AG08395 (cell line): Measurements from ENCODE around the gene TCF19.

Source experiments
- DNase-seq: peaks from one replicate; pipeline ENCODE4 v3.0.0; 2012; ENCODE audit warnings: mixed read lengths, low spot score

Gene TCF19, protein sequence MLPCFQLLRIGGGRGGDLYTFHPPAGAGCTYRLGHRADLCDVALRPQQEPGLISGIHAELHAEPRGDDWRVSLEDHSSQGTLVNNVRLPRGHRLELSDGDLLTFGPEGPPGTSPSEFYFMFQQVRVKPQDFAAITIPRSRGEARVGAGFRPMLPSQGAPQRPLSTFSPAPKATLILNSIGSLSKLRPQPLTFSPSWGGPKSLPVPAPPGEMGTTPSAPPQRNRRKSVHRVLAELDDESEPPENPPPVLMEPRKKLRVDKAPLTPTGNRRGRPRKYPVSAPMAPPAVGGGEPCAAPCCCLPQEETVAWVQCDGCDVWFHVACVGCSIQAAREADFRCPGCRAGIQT

DNA sequence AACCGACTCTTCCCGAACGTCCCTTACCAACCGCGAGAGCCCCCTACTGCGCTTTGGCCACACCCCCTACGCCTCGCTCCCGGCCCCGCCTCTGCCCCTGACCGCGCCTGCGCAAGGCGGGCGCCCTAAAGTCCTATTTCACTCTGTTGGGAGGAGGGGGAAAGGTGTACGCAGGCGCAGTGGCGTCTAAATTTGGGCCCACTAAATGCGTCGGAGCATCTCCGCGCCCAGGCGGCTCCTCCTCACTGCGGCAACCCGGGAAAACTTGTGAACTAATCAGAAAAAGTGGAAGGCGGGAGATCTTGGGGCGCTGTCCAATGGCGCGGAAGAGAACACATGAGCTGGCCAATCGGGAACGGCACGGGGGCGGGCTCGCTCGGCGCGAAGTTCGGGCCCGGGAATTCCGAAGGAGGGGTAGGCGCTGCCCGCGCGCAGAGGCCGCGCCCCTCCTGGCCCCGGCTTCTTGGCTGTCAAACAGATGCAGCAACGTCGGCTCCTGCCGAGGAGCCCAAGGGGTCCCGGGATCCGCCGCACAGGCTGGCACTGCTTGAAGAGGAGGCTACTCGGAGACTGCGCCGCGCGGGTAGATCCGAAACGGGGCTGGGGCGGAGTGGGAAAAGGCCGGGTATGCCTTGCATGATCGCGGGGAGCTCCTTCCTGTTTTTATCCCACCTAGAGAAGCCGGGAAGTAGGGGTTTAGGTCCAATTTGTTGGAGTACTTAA lies at the start of gene TCF19:
TSS of gene TCF19 (plus strand) at position 450 of the 723 bp plus-strand sequence. CDS start 881 bp downstream, outside the sequence.
- peak; percentile 100 for DNase-seq

DNA sequence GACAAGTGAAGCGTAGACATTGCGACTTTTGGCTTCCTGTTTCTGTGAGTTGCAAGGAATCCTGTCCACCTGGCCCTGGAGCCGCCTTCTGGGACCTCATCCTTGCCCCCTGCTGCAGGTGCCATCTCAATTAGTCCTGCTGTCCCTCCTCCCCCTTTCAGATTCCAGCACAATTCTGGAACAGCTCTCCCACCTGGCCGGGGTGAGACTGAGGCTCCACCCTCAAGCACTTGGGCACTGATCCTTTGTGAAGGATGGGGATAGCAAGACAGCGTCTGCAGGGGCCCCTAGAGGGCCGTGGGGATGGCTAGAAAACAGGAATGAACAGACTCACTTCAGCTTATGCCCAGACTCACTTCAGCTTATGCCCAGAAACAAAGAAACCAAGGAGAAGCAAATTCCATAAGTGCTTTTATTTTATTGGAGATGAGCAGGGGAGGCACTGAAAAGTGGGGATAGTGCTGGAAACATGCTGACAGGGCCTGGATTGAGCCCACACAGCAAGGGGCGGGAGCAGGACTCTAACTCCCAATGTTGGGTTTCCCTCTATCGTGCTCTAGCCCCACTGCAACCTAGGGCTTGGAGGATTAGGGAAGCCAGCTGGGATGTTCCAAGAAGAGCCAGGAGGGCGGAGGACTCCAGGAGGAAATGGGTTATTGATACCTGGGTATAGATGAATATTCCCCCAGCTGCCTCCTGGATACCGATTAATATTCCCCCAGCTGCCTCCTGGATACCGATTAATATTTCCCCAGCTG lies 47.4 kb upstream of the TCF19 start:
- DNase-seq: no peak

DNA sequence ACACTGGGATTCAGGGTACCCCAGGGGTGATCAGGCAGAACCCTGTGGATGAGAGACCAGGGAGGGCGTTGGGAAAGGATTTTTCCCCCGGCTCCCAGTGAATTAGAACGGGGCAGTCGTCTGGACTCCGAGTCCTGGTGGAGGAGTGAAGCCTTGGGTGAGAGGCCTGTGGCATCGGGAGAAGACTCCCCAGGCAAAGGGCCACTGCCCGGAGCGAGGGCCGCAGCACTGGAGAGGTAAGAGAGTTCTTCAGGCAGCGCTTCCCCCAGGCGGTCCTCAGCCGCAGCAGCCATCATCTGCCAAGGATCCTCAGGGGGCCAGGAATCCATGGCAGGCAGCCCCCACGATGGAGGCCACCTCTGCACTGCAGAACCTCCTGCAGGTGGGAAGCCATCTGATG lies 46.7 kb upstream of the TCF19 start:
- DNase-seq: no peak

DNA sequence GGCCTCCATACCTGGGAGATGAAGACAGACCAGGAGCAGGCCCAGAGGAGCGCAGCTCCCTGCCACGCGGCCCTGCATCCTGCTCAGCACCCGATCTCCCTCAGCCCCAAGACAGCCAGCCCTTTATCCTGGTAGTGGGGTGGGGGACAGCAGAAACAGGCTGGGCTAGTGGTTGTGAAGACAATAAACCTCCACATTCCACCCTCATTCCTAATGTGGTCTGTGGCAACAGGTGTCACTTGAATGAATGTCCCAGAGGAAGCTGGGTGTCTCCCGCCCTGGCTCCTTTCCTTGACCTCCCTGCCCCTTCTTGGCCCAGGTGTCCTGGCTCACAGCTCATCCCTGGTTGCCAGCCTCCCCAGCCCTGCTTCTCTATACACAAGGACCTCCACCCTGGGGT lies 45.9 kb upstream of the TCF19 start, which contains the start of gene C6orf15:
TSS of gene C6orf15 (minus strand) at position 98 of the 400 bp plus-strand sequence. CDS start at position 78, 20 bp downstream.
- DNase-seq: no peak

DNA sequence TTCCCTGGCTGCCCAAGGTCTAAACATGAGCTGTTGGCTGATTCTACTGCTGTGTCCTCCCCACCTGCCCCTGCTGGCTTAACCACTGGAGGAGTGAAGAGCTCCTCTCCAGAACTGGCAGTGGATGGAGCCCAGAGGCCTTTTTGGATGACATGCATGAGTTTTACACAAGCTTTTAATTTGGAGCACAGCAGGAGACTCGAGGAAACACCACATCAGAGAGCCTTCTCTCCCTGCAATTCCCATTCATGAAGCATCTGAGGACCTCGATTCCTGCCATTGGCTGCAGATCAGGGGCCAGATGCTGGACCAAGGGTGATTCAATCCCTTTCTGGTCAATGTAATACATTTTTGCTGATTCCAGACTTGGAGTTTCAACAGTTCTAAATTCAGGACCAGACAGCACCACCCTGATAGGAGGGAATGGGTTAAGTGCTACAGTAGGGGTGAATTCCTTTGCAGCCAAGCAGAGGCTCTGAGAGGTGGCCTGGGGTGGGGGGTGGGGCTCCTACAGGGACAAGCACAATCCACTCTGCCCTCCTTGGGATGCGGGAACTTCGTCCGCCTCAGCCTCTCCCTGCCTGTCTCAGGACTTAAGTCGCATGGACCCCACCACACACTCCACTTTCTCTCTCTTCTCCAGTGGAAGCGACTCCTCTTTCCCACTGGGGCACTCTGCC lies 44.4 kb upstream of the TCF19 start:
- DNase-seq: peak; percentile 73

DNA sequence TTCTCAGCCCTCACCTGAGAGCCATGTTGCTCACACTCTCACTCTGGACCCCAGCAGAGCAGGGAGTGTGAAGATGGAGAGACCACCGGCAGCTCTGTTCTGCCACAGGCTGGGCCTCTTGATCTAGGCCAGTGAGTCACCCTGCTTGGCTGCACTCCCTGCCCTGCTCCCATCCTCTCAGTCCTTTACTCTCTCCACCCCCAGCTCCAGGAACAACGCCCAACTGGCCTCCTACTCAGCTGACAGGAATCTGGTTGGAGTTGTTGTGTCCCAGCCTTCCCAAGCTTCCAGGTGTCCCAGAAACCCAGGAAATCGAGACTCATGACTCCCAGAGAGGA lies 43.9 kb upstream of the TCF19 start, which contains the start of gene PSORS1C1:
TSS of gene PSORS1C1 (plus strand) at position 260 of the 338 bp plus-strand sequence. CDS start 14,833 bp downstream, outside the sequence.
- DNase-seq: peak; percentile 97

DNA sequence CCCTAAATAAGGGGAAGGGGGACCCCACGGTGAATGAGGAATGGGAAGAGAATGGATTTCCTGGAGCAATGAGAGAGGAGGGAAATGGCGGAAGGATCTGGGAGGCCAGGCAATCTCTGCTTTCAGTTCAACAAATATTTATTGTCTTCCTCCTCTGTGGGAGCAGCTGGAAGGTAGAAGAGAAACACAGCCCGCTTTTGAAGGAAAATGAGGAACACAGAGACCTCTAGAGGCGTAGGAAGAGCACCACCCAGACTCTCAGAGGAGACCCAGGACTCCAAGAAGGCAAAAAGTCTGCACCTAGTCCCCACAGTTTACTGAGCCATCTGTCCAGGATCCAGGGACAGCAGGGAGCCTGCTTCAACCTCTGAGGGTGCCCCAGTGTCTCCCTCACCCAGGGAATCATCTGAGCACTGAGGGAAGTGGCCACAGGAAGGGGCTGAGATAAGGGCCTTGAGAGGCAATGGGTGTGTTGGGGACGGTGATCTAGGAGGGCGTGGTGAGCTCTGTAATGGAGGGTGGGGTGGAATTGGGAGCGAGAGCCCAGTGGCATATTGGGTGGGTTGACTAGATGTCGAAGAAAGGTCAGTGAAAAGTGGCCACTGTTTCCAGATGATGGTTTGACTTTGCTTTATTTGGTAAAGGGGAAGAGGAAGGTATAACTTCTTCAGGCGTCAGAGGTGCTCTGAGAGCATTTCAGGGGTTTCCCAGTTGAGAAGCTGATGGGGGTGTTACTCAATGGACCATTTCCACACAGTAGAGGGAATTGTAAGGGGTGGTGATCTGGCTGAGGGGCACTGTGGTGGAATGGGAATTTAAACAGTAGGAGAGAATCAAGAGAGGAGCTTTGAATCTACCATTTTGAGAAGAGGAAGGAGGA lies 43.2 kb upstream of the TCF19 start:
- peak; percentile 55 for DNase-seq

DNA sequence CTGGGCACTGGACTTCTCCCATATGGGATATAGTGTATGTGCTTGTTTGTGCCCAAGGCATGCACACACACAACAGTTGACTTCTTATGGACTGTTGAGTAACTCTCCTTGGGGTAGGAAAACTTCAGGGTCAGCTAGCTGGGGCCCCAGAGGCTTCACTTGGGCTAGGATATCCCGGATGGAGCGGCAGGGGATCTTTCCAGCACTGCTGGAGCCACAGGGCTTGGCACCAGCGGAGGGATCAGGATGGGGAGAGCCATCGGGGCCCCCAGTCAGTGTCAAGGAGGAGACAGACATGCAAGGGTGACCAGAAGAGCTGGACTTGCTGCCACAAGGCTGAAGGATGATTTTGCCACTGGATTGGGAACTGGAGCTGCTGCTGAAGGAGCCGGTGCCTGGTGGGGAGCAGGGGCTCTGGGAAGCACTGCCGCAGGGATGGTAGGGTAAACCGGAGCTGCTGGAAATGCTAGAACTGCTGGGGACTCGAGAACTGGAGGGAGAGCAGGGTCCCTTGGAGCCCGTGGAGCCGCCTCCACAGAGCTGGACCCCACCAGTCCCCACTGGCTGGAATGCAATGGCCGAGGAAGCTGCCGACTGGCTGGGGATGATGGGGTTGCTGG lies 42.3 kb upstream of the TCF19 start:
- DNase-seq: no peak

DNA sequence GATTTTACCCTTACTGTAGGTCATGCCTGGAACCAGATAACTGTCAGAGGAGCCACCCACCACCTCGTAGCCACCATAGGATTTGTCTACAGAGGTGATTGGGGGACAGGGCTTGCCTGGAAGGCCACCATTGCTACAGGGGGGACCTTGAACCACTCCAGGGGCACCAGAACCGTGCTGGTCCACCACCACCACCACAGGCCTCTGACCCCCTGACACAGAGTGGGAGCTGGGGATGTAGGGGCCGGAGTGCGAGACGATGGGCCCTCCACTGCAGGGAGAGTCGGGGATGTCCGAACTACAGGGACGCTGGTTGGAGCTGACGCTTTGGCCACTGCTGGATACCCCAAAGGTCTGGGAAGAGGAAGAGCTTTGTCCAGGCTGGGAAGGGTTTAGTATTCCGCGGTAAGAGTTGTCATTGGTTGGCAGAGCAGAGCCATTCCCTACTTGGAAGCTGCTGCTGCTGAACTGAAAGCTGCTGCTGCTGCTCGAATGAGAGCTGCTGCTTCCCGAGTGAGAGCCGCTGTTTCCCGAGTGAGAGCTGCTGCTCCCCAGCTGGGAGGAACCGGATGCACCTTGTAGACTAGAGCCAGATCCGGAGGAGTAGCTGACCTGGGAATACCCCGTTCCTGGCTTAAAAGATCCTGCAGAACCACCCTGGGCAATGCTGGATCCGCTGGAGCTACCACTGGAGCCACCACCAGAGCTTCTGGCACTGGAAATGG lies 41.6 kb upstream of the TCF19 start:
- DNase-seq: peak; percentile 41

DNA sequence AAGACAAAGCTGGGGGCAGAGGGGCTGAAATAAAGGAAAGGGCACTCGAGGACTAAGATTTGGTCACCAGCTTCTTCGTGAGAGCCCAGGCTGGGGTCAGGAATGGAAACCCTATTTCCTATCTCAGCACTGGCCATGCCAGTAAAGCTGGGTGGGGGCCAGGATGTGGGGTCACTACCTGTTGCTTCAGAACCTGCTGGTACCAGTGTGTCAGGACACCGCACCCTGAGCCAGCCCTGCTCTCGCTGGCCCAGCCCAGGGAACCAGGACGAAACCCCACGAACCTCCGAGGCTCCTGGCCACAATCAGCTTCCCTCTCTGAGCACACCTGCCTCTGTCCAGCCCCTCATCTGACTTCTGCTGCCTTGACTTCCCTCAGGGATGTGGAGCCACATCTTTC lies 40.2 kb upstream of the TCF19 start:
- no peak for DNase-seq

DNA sequence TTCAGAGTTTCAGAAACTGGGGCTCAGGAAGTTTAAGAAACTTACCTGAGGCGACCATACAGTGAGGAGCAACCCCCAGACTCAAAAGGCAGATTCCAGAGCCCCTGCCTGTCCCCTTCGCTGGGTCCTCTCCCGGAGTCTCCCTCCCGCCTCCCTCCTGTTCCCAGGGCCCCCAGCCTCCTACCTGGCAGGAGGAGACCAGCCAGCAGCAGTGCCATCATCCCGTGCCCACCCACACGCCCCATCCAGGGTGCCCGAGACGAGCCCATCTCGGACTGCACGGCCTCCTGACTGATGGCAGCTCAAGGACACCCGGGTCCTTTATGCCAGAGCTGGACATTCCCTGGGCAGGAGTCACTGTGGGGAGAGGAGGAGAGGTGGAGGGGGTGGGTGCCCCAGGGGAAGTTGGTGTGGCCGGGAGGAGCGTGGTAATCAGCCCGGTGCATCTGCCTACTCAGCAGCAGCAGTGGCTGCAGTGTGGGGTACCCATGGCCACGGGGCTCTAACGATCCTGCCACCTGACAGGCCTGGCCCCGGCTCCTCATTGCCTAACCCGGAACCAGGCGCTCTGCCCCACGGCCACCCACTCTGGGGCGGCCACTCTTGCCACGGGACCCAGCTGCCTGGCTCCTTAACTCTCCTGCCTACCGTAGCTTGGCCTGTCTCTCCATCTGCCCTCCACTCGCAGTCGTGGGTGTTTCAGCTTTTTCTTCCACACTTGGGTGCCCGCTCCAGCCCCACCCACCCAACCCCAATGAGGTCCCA lies 38.1 kb upstream of the TCF19 start, which contains the start of gene CDSN:
TSS of gene CDSN (minus strand) at position 296 of the 765 bp plus-strand sequence. CDS start at position 269, 27 bp downstream.
- DNase-seq: no peak

DNA sequence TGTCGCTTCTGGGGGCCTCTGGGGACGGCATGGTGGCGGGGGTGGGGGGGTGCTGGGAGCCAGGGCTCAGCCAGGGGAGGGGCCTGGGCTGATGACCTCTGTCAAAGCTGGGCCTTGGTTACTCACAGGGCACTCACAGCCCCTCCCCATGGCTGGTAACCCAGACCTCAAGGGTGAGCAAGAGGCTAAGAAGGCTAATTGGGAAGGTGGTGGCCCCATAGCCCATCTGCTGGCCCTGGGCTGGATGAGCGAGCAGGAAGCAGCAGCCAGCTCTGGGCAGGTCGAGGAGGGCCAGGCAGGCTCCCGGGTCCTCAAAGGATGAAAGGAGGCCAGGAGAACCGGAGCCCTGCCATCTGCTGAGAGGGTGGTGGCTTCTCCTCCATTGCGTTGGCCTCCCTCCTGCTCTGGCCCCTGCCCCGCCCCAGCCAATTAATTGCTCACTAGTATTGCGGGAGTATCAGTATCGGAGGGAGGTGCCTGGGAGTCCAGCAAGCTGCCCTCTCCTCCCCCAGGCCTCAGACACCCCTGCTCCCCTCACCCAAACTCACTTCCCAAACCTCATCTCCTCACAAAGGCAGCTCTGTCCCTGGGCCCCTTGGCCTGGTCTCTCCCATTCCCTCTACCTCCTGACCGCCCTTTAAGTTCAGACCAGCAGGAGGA lies 37.1 kb upstream of the TCF19 start:
- no peak for DNase-seq

DNA sequence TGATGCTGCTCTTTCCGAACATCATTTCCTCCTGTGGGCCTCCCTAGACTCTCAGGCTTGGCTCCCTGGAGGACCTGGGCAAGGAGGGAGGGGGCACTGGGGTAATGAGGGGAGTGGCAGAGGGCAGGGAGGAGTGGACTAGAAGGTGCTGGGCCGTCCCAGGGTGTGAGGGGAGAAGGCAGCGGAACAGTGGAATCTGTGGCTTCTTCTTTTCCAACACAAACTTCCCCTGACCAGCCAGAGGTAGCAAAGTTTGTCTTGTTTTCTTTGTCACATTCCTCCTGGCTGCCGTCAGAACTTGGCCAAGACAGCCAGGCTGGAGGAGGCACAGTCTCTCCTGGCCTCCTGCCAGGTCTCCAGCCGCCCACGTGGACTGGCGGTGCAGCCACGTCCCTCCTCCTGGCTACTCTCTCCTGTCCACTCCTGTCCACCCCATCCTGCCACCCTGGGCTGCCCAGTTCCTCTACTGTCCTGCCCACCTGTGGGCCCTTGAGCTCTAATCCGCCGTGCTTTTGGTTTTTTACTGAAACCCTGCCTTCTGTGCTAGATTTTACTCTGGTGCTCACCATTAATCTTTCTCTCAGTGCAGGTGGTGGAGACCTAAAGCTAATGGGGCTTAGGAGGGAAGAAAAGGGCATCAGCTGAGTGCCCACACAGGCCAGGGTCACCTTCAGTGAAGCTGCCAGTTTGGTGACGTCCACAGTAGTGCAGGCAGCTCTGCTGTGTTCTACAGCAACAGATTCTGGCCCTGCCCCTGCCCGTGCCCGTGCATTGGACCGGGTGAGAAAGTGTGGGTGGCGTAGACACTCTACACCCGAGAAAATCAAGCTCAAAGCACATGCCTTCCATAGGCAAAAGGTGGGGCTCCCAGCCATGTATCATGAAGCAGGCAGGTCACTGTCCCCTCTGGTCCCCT lies 35.3 kb upstream of the TCF19 start:
- DNase-seq: peak; percentile 78

DNA sequence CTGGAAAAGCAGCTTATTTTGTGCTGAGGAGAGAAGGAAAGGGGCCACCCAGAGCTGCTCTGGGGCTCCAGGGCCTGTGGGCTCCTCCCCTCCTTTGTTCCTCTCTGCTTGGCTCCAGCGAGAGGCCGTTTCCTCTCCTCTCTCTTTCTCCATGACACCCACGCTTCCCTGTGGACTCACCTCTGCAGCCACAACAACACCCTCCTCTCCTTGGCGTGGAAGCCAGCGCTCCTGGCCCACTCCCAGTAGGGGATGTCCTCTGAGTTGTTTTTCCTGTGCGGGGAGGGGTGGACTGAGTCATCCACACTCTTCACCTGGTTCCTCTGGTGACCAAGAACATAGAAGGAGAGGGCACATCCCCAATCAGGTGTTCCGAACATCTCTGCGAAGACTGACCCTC lies 33.2 kb upstream of the TCF19 start:
- DNase-seq: no peak

DNA sequence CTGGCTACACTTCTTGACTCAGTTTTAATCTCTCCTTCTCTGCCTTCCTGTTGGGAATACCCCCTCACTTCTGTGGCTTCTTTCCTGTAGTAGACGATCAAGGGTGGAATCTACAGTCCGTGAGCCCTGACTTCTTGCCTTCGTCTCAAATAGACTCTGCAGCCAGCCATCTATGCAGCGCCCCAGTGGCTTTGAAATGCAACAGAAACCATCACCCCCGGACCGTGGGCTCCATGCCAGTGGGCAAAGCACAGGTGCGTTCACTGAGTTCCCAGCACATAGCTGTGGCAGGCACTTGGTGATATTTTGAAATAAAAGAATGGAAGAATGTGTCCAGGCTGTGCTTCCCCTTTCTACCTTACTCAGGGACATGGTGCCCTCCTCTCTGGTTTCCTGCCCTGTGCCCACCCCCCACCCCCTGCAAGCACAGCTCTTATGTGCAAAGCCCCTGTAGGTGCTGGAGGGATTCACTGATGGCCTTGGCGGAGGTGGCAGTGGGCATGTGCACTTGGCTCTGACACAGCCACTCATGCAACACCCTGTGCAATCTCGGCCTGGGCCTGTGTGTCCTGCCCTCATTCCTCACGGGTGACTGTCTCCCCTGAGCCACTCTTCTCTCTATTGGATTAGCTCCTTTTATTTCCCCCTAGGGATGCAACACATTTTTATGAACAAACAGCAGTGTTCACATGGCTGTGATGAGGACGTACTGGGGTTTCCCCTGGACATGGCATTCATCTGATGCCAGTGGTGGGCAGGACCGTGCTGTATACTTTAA lies 32.6 kb upstream of the TCF19 start:
- peak; percentile 86 for DNase-seq

DNA sequence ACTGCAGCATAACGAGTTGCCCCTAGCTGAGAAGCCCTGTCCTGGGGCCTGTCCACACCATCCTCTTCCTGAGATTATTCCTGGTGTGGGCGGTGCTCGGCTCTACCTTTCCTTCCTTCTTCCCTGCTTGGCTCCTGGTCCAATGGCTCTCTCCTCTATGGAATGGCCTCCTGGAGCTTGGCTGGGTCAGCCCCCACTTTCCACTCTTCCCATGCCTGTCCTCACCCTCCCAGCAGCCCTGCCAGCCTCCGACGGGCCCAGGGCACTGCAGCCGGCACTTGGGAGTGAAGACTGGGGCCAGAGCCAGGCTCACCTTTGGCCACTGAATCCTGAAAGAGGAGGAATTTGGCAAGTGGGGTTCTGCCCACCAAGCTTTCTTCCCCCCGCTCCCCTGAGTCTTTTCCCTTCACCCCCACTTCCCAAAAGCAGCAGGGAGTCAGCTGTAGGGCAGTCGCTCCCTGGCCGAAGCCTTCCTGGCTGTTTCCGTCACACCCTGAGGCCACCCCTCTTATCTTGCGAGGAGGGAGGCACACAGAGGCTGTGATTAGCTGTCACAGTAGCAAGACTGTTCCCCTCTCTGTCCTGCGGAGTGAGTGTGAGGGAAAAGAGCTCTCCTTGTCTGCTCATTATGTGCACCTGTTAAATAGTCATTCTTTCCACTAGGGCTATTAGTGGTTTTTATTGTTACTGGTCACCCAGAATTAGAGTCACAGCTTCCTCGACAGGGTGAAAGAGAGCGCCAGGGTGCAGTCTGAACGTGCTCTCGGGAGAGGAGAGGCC lies 31.8 kb upstream of the TCF19 start:
- no peak for DNase-seq
